H9 (cell line): ENCODE results near the gene MTA2. TPM values are rescaled to one million over a fixed set of nuclear protein-coding genes. Genes with fewer than 3 reads are reported as not detected.

Source experiments
- DNase-seq: peaks from one replicate; pipeline ENCODE4 v3.0.0-alpha.2; 2017
- H2AFZ ChIP-seq: one replicate; pipeline ENCODE4 v1.6.1; 2013; ENCODE audit warnings: mild to moderate bottlenecking, low read length, control low read depth, moderate library complexity
- H2AK5ac ChIP-seq: 2 replicates; pipeline ENCODE4 v1.6.1; 2013; ENCODE audit warnings: low read length, control low read depth, mixed read lengths; ENCODE audit not compliant: insufficient read length
- H2BK120ac ChIP-seq: one replicate; pipeline ENCODE4 v1.6.1; 2013; ENCODE audit warnings: low read depth, mild to moderate bottlenecking, low read length, control low read depth, inconsistent platforms; ENCODE audit not compliant: poor library complexity, severe bottlenecking
- H2BK12ac ChIP-seq: 2 replicates; pipeline ENCODE4 v1.6.1; 2013; ENCODE audit warnings: low read length, control low read depth, mixed read lengths, low read depth; ENCODE audit not compliant: insufficient read length
- H2BK15ac ChIP-seq: 2 replicates; pipeline ENCODE4 v1.6.1; 2013; ENCODE audit warnings: low read depth, low read length, control low read depth
- H2BK20ac ChIP-seq: one replicate; pipeline ENCODE4 v1.6.1; 2013; ENCODE audit warnings: low read depth, mild to moderate bottlenecking, low read length, control low read depth, inconsistent platforms; ENCODE audit not compliant: poor library complexity, severe bottlenecking
- H2BK5ac ChIP-seq: 2 replicates; pipeline ENCODE4 v1.6.1; 2013; ENCODE audit warnings: low read length, control low read depth, mixed read lengths; ENCODE audit not compliant: insufficient read length
- H3K14ac ChIP-seq: 2 replicates; pipeline ENCODE4 v1.6.1; 2013; ENCODE audit warnings: low read length, control low read depth; ENCODE audit not compliant: insufficient read depth
- H3K18ac ChIP-seq: 2 replicates; pipeline ENCODE4 v1.6.1; 2013; ENCODE audit warnings: low read depth, mild to moderate bottlenecking, mixed read lengths, low read length, control low read depth; ENCODE audit not compliant: insufficient read length
- H3K23ac ChIP-seq: 2 replicates; pipeline ENCODE4 v1.6.1; 2013; ENCODE audit warnings: low read length, control low read depth, mixed read lengths, low read depth; ENCODE audit not compliant: insufficient read length
- H3K23me2 ChIP-seq: 2 replicates; pipeline ENCODE4 v1.6.1; 2013; ENCODE audit warnings: low read depth, mild to moderate bottlenecking, mixed read lengths, low read length, control low read depth; ENCODE audit not compliant: insufficient read length, poor library complexity, severe bottlenecking
- H3K27ac ChIP-seq: 2 replicates; pipeline ENCODE4 v1.5.1; 2013; ENCODE audit warnings: low read length, control low read depth, mixed read lengths, low read depth; ENCODE audit not compliant: insufficient read length
- H3K27me3 ChIP-seq: 2 replicates; pipeline ENCODE4 v1.6.1; 2013; ENCODE audit warnings: low read length, control low read depth, inconsistent platforms; ENCODE audit not compliant: insufficient read depth
- H3K4ac ChIP-seq: 2 replicates; pipeline ENCODE4 v1.6.1; 2013; ENCODE audit warnings: low read depth, mild to moderate bottlenecking, control low read depth, inconsistent platforms, low read length, moderate library complexity
- H3K4me1 ChIP-seq: 2 replicates; pipeline ENCODE4 v1.6.1; 2013; ENCODE audit warnings: low read length, control low read depth, inconsistent platforms; ENCODE audit not compliant: insufficient read depth
- H3K4me2 ChIP-seq: 2 replicates; pipeline ENCODE4 v1.6.1; 2013; ENCODE audit warnings: low read length, control low read depth, mixed read lengths; ENCODE audit not compliant: insufficient read length, insufficient read depth
- H3K56ac ChIP-seq: 2 replicates; pipeline ENCODE4 v1.6.1; 2013; ENCODE audit warnings: low read depth, mild to moderate bottlenecking, mixed read lengths, low read length, control low read depth; ENCODE audit not compliant: insufficient read length
- H3K79me1 ChIP-seq: 2 replicates; pipeline ENCODE4 v1.6.1; 2013; ENCODE audit warnings: low read depth, mild to moderate bottlenecking, moderate library complexity, low read length, control low read depth, inconsistent platforms; ENCODE audit not compliant: insufficient read depth, poor library complexity, severe bottlenecking
- H3K79me2 ChIP-seq: 2 replicates; pipeline ENCODE4 v1.6.1; 2013; ENCODE audit warnings: low read length, control low read depth, inconsistent platforms; ENCODE audit not compliant: insufficient read depth
- H3K9ac ChIP-seq: 2 replicates; pipeline ENCODE4 v1.6.1; 2013; ENCODE audit warnings: low read length, control low read depth, mixed read lengths; ENCODE audit not compliant: insufficient read length; ENCODE audit errors: extremely low read depth
- H3K9me3 ChIP-seq: one replicate; pipeline ENCODE4 v1.6.1; 2013; ENCODE audit warnings: low read depth, low read length, inconsistent platforms; ENCODE audit not compliant: control insufficient read depth
- H3T11ph ChIP-seq: one replicate; pipeline ENCODE4 v1.6.1; 2013; ENCODE audit warnings: mild to moderate bottlenecking, low read length, control low read depth, inconsistent platforms
- H4K20me1 ChIP-seq: one replicate; pipeline ENCODE4 v1.6.1; 2013; ENCODE audit not compliant: control insufficient read depth, insufficient read length, insufficient read depth
- H4K5ac ChIP-seq: 2 replicates; pipeline ENCODE4 v1.6.1; 2013; ENCODE audit warnings: low read depth, mild to moderate bottlenecking, mixed read lengths, low read length, control low read depth; ENCODE audit not compliant: insufficient read length
- H4K8ac ChIP-seq: replicated peaks from 2 replicates; pipeline ENCODE4 v1.6.1; 2013; ENCODE audit warnings: low read length, control low read depth, mixed read lengths, low read depth; ENCODE audit not compliant: insufficient read length
- H4K91ac ChIP-seq: 2 replicates; pipeline ENCODE4 v1.6.1; 2013; ENCODE audit warnings: low read depth, mild to moderate bottlenecking, moderate library complexity, mixed read lengths, low read length, control low read depth; ENCODE audit not compliant: insufficient read length
- H3K27ac Mint-ChIP-seq, 3 experiments: 2 replicates in 2 of 3; 3 replicates in 1 of 3; pipeline ENCODE4 v1.8.0; 2020 to 2021; ENCODE audit warnings: mixed read lengths in 3 of 3, mild to moderate bottlenecking in 1 of 3, moderate library complexity in 1 of 3
- H3K27me3 Mint-ChIP-seq: 2 replicates; pipeline ENCODE4 v1.8.0; 2021; ENCODE audit warnings: low read depth, mild to moderate bottlenecking, moderate library complexity, mixed read lengths
- H3K36me3 Mint-ChIP-seq, 3 experiments: 2 replicates in 2 of 3; 3 replicates in 1 of 3; pipeline ENCODE4 v1.8.0; 2020 to 2021; ENCODE audit warnings: low read depth in 3 of 3, mixed read lengths in 3 of 3; ENCODE audit not compliant: insufficient read depth in 1 of 3
- H3K4me1 Mint-ChIP-seq, 2 experiments: 2 replicates each; pipeline ENCODE4 v1.8.0; 2020; ENCODE audit warnings: mixed read lengths in 2 of 2
- H3K4me3 Mint-ChIP-seq, 2 experiments: 2 replicates in 1 of 2; 3 replicates in 1 of 2; pipeline ENCODE4 v1.8.0; 2020 to 2021; ENCODE audit warnings: mild to moderate bottlenecking in 2 of 2, mixed read lengths in 2 of 2, moderate library complexity in 1 of 2
- H3K9me3 Mint-ChIP-seq, 2 experiments: 2 replicates in 1 of 2; 3 replicates in 1 of 2; pipeline ENCODE4 v1.8.0; 2020; ENCODE audit warnings: mild to moderate bottlenecking in 2 of 2, mixed read lengths in 2 of 2, moderate library complexity in 1 of 2
- CTCF ChIP-seq: fragments of 200-600 bp; sonication (generic); conservative IDR thresholded peaks from 3 replicates; pipeline ENCODE4 v1.8.0; 2021; ENCODE audit warnings: antibody characterized with exemption, mild to moderate bottlenecking
- WGBS: extraction: QIAGEN DNeasy Blood & Tissue Kit; methylation state at CpG from one replicate; pipeline ENCODE4 v1.1.7; 2013; ENCODE audit warnings: missing lambda C conversion rate, low lambda C conversion rate, mixed read lengths; ENCODE audit not compliant: insufficient read length; ENCODE audit errors: extremely low coverage; 5-methylcytosine and 5-hydroxymethylcytosine counted together
- total RNA-seq: library from RNA; stranded (reverse); gene quantifications from 2 replicates; pipeline ENCODE4 v1.2.1, GENCODE V29; 2021

Gene MTA2
- total RNA-seq, 1 experiment from 2014 or later, result 143 TPM

- no peak overlapping the region for H3K27ac ChIP-seq
- H3K56ac ChIP-seq, result no peak overlapping the region
- no peak overlapping the region for H3K9ac ChIP-seq
- no peak overlapping the region for H4K8ac ChIP-seq
- no peak overlapping the region for H3T11ph ChIP-seq
- H3K79me2 ChIP-seq, result no peaks in the 10 kb centered on the region
- Mint-ChIP-seq H3K27me3 (peaks cover 26% of the 10 kb centered on the region), H3K36me3 (peaks cover 7 to 36% (median 27%) of the 10 kb centered on the region in 3 experiments), H3K4me1 (peaks cover 51 to 65% of the 10 kb centered on the region in 2 experiments), H3K27ac (peak overlapping the region; percentile 71 to 95 (median 90); a peak in 3 of 7 replicates), H3K4me3 (peak overlapping the region in 1 of 2 experiments; percentile 39; a peak in 1 of 5 replicates), H3K9me3 (no peaks in the 10 kb centered on the region; a peak in 1 of 5 replicates)
- no peak overlapping the region for H2BK120ac ChIP-seq
- H2BK15ac ChIP-seq, result no peak overlapping the region
- H3K27me3 ChIP-seq, result peaks cover 3% of the 10 kb centered on the region; the same call in 1 of the 2 replicates
- peak overlapping the region; percentile 54 for H3K18ac ChIP-seq
- H4K5ac ChIP-seq, result no peak overlapping the region
- TF ChIP-seq CTCF, result no peak
- H3K9me3 ChIP-seq, result no peaks in the 10 kb centered on the region
- H2AFZ ChIP-seq, result no peak overlapping the region
- no peaks in the 10 kb centered on the region for H3K79me1 ChIP-seq
- DNase-seq, result no peak
- H3K4me2 ChIP-seq, result peak overlapping the region; percentile 44
- H3K4ac ChIP-seq, result no peak overlapping the region
- H3K23me2 ChIP-seq, result no peaks in the 10 kb centered on the region
- no peak overlapping the region for H4K91ac ChIP-seq
- H3K23ac ChIP-seq, result no peak overlapping the region
- peak overlapping the region; percentile 55 for H3K14ac ChIP-seq
- H2BK20ac ChIP-seq, result no peak overlapping the region
- H4K20me1 ChIP-seq, result peaks cover 2% of the 10 kb centered on the region
- H2BK12ac ChIP-seq, result no peak overlapping the region
- peaks cover 22% of the 10 kb centered on the region; the same call in 1 of the 2 replicates for H3K4me1 ChIP-seq
- no peak overlapping the region for H2BK5ac ChIP-seq
- WGBS, result no CpG with 5 or more reads among the region's 8 CpGs
- H2AK5ac ChIP-seq, result no peak overlapping the region
Observed at GRCh38 chr11:62553839-62554361, 47.8 kb downstream of the MTA2 start.
